ENCODE data around the gene ADGRL3. TPM values are rescaled to one million over a fixed set of nuclear protein-coding genes. Genes with fewer than 3 reads are reported as not detected.

ADGRL3 gene
- total RNA-seq, 1 donor, result under 0.01 TPM

- no peak overlapping the region for H3K4me3 ChIP-seq (ENCODE audit: low read depth, low read length)
Observed at GRCh38 chr4:61661960-61662359, 461.8 kb downstream of the ADGRL3 start.

GRCh38 chr4:61662362-61662761 lies 462.2 kb downstream of the ADGRL3 start:
- no peak for TF ChIP-seq CTCF (IDR thresholded peaks at IDR 0.05; ENCODE audit: insufficient read depth, low read length)
- no peak for DNase-seq (ENCODE audit: low read depth)
- H3K4me3 ChIP-seq (ENCODE audit: low read depth, low read length), result no peak overlapping the region

More at GRCh38 chr4:61661960-61662359, 461.8 kb downstream of the ADGRL3 start:
- DNase-seq (ENCODE audit: low read depth), result no peak
- no peak for TF ChIP-seq CTCF (IDR thresholded peaks at IDR 0.05; ENCODE audit: insufficient read depth, low read length)

- TF ChIP-seq CTCF (IDR thresholded peaks at IDR 0.05; ENCODE audit: insufficient read depth, low read length), result no peak
- no peak for DNase-seq (ENCODE audit: low read depth)
- H3K4me3 ChIP-seq (ENCODE audit: low read depth, low read length), result no peak overlapping the region
Observed at GRCh38 chr4:61663310-61663709, 463.2 kb downstream of the ADGRL3 start.

- no peak for TF ChIP-seq CTCF (IDR thresholded peaks at IDR 0.05; ENCODE audit: insufficient read depth, low read length)
- H3K4me3 ChIP-seq (ENCODE audit: low read depth, low read length), result no peak overlapping the region
- DNase-seq (ENCODE audit: low read depth), result no peak
Observed at GRCh38 chr4:61665649-61666048, 465.5 kb downstream of the ADGRL3 start.

GRCh38 chr4:61666244-61666643 lies 466.1 kb downstream of the ADGRL3 start:
- no peak overlapping the region for H3K4me3 ChIP-seq (ENCODE audit: low read depth, low read length)
- no peak for DNase-seq (ENCODE audit: low read depth)
- TF ChIP-seq CTCF (IDR thresholded peaks at IDR 0.05; ENCODE audit: insufficient read depth, low read length), result no peak

GRCh38 chr4:61671599-61671998 lies 471.5 kb downstream of the ADGRL3 start:
- no peak overlapping the region for H3K4me3 ChIP-seq (ENCODE audit: low read depth, low read length)
- DNase-seq (ENCODE audit: low read depth), result no peak
- no peak for TF ChIP-seq CTCF (IDR thresholded peaks at IDR 0.05; ENCODE audit: insufficient read depth, low read length)

- no peak for TF ChIP-seq CTCF (IDR thresholded peaks at IDR 0.05; ENCODE audit: insufficient read depth, low read length)
- H3K4me3 ChIP-seq (ENCODE audit: low read depth, low read length), result no peak overlapping the region
- no peak for DNase-seq (ENCODE audit: low read depth)
Observed at GRCh38 chr4:61675464-61675863, 475.3 kb downstream of the ADGRL3 start.
